ENCODE data around the gene TRPM3. TPM values are rescaled to one million over a fixed set of nuclear protein-coding genes. Genes with fewer than 3 reads are reported as not detected.

The TRPM3 gene
- total and polyA plus RNA-seq, 5 donors = 0.38 to 2.2 (median 1.2) TPM

GRCh38 chr9:71098801-71099200, 22.6 kb downstream of the TRPM3 start:
- WGBS = 34% methylated on average over 2 of the region's 2 CpGs
- DNase-seq = no peak
- intact Hi-C loops (cut with DNase I) = no loop called here
- no peak overlapping the region for H3K4me3 ChIP-seq (ENCODE audit: low read length)
- ATAC-seq = no peak
- H3K4me1 ChIP-seq (ENCODE audit: control insufficient read depth, insufficient read depth, low read length) = no peaks in the 10 kb centered on the region
- H3K27ac ChIP-seq (ENCODE audit: low read length) = no peak overlapping the region
- H3K27me3 ChIP-seq (ENCODE audit: control insufficient read depth, insufficient read depth) = no peaks in the 10 kb centered on the region
- H3K9me3 ChIP-seq (ENCODE audit: control insufficient read depth, low read length) = no peaks in the 10 kb centered on the region

GRCh38 chr9:71097671-71098070, 23.8 kb downstream of the TRPM3 start:
- intact Hi-C loops (cut with DNase I) = no loop called here
- no peaks in the 10 kb centered on the region for H3K27me3 ChIP-seq (ENCODE audit: control insufficient read depth, insufficient read depth)

GRCh38 chr9:71096421-71097108, 24.9 kb downstream of the TRPM3 start:
- WGBS = 54% methylated on average over 5 of the region's 5 CpGs
- no peak for ATAC-seq
- no peak overlapping the region for H3K4me3 ChIP-seq (ENCODE audit: low read length)
- H3K27me3 ChIP-seq (ENCODE audit: control insufficient read depth, insufficient read depth) = no peaks in the 10 kb centered on the region
- no peaks in the 10 kb centered on the region for H3K4me1 ChIP-seq (ENCODE audit: control insufficient read depth, insufficient read depth, low read length)
- intact Hi-C loops (cut with DNase I) = no loop called here
- no peak overlapping the region for H3K27ac ChIP-seq (ENCODE audit: low read length)
- no peaks in the 10 kb centered on the region for H3K9me3 ChIP-seq (ENCODE audit: control insufficient read depth, low read length)
- DNase-seq = peak in 1 of 3 donors; percentile 35

More at GRCh38 chr9:71097671-71098070, 23.8 kb downstream of the TRPM3 start:
- Histone ChIP-seq H3K4me3 (ENCODE audit: low read length) (no peak overlapping the region), H3K4me1 (ENCODE audit: control insufficient read depth, insufficient read depth, low read length) (no peaks in the 10 kb centered on the region), H3K9me3 (ENCODE audit: control insufficient read depth, low read length) (no peaks in the 10 kb centered on the region), H3K27ac (ENCODE audit: low read length) (no peak overlapping the region)
- ATAC-seq (no peak), DNase-seq (no peak)

- WGBS = 78% methylated on average over 4 of the region's 4 CpGs
- H3K4me1 ChIP-seq (ENCODE audit: control insufficient read depth, insufficient read depth, low read length) = no peaks in the 10 kb centered on the region
- no peaks in the 10 kb centered on the region for H3K27me3 ChIP-seq (ENCODE audit: control insufficient read depth, insufficient read depth)
- ATAC-seq (no peak), DNase-seq (no peak)
- intact Hi-C loops (cut with DNase I) = no loop called here
- H3K27ac ChIP-seq (ENCODE audit: low read length) = no peak overlapping the region
- H3K9me3 ChIP-seq (ENCODE audit: control insufficient read depth, low read length) = no peaks in the 10 kb centered on the region
- H3K4me3 ChIP-seq (ENCODE audit: low read length) = no peak overlapping the region
Measured at GRCh38 chr9:71094708-71095251, 26.6 kb downstream of the TRPM3 start.

DNA sequence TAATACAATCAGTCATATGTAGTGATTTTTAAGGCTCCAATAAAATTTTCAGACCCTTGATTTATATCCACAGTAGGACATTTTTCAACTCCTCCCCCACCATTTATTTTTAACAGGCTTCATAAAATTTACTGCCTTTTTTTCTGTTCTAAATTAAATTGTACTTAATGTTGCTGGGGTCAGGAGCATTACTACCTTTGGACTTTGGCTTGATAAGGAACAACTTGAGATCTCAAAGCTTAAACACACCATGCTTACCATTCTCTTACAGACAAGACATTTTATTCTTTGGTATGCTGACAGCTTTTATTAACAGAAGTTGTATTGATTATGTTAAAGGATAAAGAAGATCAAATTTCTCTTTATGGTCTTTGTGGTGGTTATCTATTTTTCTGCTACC, 30.5 kb downstream of the TRPM3 start:
- DNase-seq = no peak
- Histone ChIP-seq H3K27ac (ENCODE audit: low read length) (no peak overlapping the region), H3K27me3 (ENCODE audit: control insufficient read depth, insufficient read depth) (no peaks in the 10 kb centered on the region), H3K9me3 (ENCODE audit: control insufficient read depth, low read length) (no peaks in the 10 kb centered on the region), H3K4me1 (ENCODE audit: control insufficient read depth, insufficient read depth, low read length) (no peaks in the 10 kb centered on the region), H3K4me3 (ENCODE audit: low read length) (no peak overlapping the region)
- intact Hi-C loops (cut with DNase I) = no loop called here
- no peak for ATAC-seq

DNA sequence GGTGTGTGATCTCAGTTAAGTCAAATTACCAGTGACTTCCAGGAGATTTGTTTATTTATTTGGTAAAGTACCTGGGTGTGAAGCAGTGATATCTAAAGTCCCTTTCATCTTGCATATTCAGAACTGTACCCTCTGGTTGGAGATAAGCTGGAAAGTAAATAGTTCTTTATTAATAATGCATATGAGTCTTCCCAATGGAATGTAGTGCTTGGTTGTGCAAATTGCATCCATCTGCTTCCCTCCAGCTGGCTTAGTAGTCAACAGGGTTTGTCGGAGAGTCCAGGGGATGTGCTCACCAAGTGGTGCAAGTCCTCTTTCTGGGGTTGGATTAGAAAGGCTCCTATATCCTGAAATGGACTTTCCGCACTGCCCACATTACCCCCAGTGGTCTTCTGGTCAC, 42.0 kb downstream of the TRPM3 start:
- DNase-seq = no peak
- no peak overlapping the region for H3K27ac ChIP-seq (ENCODE audit: low read length)

GRCh38 chr9:71076096-71076495, 45.3 kb downstream of the TRPM3 start:
- H3K4me3 ChIP-seq (ENCODE audit: low read length) = no peak overlapping the region
- no peak overlapping the region for H3K27ac ChIP-seq (ENCODE audit: low read length)
- WGBS = 81% methylated on average over 6 of the region's 6 CpGs
- no peaks in the 10 kb centered on the region for H3K27me3 ChIP-seq (ENCODE audit: control insufficient read depth, insufficient read depth)
- H3K4me1 ChIP-seq (ENCODE audit: control insufficient read depth, insufficient read depth, low read length) = no peaks in the 10 kb centered on the region
- H3K9me3 ChIP-seq (ENCODE audit: control insufficient read depth, low read length) = no peaks in the 10 kb centered on the region
- DNase-seq = no peak
- intact Hi-C loops (cut with DNase I) = no loop called here
- ATAC-seq = no peak

More for the DNA sequence above, 42.0 kb downstream of the TRPM3 start:
- no peak for ATAC-seq
- Histone ChIP-seq H3K27me3 (ENCODE audit: control insufficient read depth, insufficient read depth) (no peaks in the 10 kb centered on the region), H3K4me1 (ENCODE audit: control insufficient read depth, insufficient read depth, low read length) (no peaks in the 10 kb centered on the region), H3K9me3 (ENCODE audit: control insufficient read depth, low read length) (no peaks in the 10 kb centered on the region), H3K4me3 (ENCODE audit: low read length) (no peak overlapping the region)
- WGBS = 83% methylated on average over 2 of the region's 2 CpGs
- intact Hi-C loops (cut with DNase I) = no loop called here

DNA sequence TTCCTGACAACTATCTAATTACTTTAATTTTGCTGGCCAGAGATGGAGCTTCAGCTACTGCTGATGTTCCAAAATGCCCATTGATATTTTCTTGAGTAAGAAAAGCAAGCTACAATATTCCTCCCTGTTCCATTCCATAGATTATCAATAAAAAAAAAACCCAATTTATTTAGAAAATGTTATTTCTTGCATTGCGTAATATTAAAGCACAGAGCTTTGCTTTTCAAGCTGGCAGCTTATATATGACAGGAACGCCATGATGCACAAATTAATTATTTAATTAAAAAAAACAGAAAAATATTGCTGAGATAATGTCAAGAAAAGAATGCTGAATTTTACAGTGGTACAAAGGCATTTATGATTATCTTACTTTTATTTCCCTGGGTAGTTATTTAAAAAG, 47.9 kb downstream of the TRPM3 start:
- 91% methylated on average over 2 of the region's 2 CpGs for WGBS
- Histone ChIP-seq H3K9me3 (ENCODE audit: control insufficient read depth, low read length) (no peaks in the 10 kb centered on the region), H3K4me3 (ENCODE audit: low read length) (no peak overlapping the region), H3K27ac (ENCODE audit: low read length) (no peak overlapping the region), H3K27me3 (ENCODE audit: control insufficient read depth, insufficient read depth) (no peaks in the 10 kb centered on the region), H3K4me1 (ENCODE audit: control insufficient read depth, insufficient read depth, low read length) (no peaks in the 10 kb centered on the region)
- intact Hi-C loops (cut with DNase I) = no loop called here
- no peak for DNase-seq
- no peak for ATAC-seq

GRCh38 chr9:71072587-71072986, 48.8 kb downstream of the TRPM3 start:
- intact Hi-C loops (cut with DNase I) = no loop called here
- H3K9me3 ChIP-seq (ENCODE audit: control insufficient read depth, low read length) = no peaks in the 10 kb centered on the region
- ATAC-seq (no peak), DNase-seq (no peak)
- H3K4me1 ChIP-seq (ENCODE audit: control insufficient read depth, insufficient read depth, low read length) = no peaks in the 10 kb centered on the region
- no peak overlapping the region for H3K27ac ChIP-seq (ENCODE audit: low read length)
- WGBS = 74% methylated on average over 5 of the region's 5 CpGs
- H3K4me3 ChIP-seq (ENCODE audit: low read length) = no peak overlapping the region
- H3K27me3 ChIP-seq (ENCODE audit: control insufficient read depth, insufficient read depth) = no peaks in the 10 kb centered on the region

DNA sequence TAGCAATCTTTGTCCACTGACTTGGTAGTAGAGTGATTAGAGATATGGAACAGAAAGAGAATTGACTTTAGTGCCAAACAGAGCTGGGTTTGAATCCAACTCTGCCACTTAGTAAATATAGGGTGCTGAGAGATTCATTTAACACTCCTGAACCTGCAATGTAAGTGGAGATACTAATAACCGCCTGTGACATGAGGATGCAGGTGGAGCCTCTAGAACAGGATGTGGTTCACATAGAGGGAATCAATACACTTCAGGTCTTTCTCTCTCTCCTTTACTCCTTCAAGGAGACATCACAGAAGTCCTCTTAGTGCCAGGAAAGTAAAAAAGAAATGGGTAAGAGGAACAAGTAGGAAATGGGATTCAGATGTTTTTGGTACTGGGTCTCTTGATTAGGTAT, 49.8 kb downstream of the TRPM3 start:
- H3K27ac ChIP-seq (ENCODE audit: low read length) = no peak overlapping the region
- no peaks in the 10 kb centered on the region for H3K27me3 ChIP-seq (ENCODE audit: control insufficient read depth, insufficient read depth)
- ATAC-seq (no peak), DNase-seq (no peak)
- WGBS = 77% methylated on average over 1 of the region's 1 CpG
- no peak overlapping the region for H3K4me3 ChIP-seq (ENCODE audit: low read length)
- intact Hi-C loops (cut with DNase I) = no loop called here
- H3K4me1 ChIP-seq (ENCODE audit: control insufficient read depth, insufficient read depth, low read length) = no peaks in the 10 kb centered on the region
- H3K9me3 ChIP-seq (ENCODE audit: control insufficient read depth, low read length) = no peaks in the 10 kb centered on the region

- DNase-seq (no peak), ATAC-seq (no peak)
- intact Hi-C loops (cut with DNase I) = no loop called here
- no peaks in the 10 kb centered on the region for H3K9me3 ChIP-seq (ENCODE audit: control insufficient read depth, low read length)
- no peak overlapping the region for H3K4me3 ChIP-seq (ENCODE audit: low read length)
- H3K27me3 ChIP-seq (ENCODE audit: control insufficient read depth, insufficient read depth) = no peaks in the 10 kb centered on the region
- H3K27ac ChIP-seq (ENCODE audit: low read length) = no peak overlapping the region
- H3K4me1 ChIP-seq (ENCODE audit: control insufficient read depth, insufficient read depth, low read length) = no peaks in the 10 kb centered on the region
- WGBS = 96% methylated on average over 2 of the region's 2 CpGs
Measured at GRCh38 chr9:71058660-71059059, 62.8 kb downstream of the TRPM3 start.

DNA sequence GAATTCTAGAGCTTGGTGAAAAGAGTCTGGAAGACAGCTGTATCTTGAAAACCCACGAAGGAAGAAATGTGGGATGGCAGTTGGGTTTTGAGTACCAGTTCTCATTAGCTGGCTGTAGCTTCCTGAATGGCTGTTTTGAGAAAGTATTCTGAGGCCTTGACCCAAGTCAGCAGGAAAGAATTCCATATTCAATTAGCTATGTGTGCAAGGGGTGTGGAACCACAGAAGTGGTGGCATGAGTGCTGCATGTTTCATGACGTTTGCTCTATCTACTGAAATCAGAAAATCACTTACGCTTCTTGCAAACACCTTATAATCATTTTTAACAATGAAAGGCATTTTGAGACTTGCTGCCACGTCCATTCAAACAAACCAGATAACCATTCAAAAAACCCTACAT, 69.1 kb downstream of the TRPM3 start:
- intact Hi-C loops (cut with DNase I) = no loop called here
- Histone ChIP-seq H3K4me1 (ENCODE audit: control insufficient read depth, insufficient read depth, low read length) (no peaks in the 10 kb centered on the region), H3K27me3 (ENCODE audit: control insufficient read depth, insufficient read depth) (no peaks in the 10 kb centered on the region), H3K4me3 (ENCODE audit: low read length) (no peak overlapping the region), H3K9me3 (ENCODE audit: control insufficient read depth, low read length) (no peaks in the 10 kb centered on the region), H3K27ac (ENCODE audit: low read length) (no peak overlapping the region)
- DNase-seq = no peak
- ATAC-seq = no peak
- 50% methylated on average over 4 of the region's 4 CpGs for WGBS

Data from right cardiac atrium (tissue), 5 donors.